Suprapubic skin (tissue), 4 donors: Measurements from ENCODE around the gene GXYLT2. TPM values are rescaled to one million over a fixed set of nuclear protein-coding genes. Genes with fewer than 3 reads are reported as not detected.

ENCODE experiments used
- DNase-seq, 2 donors: peaks; one replicate each; pipeline ENCODE4 v3.0.0-alpha.2; 2019; ENCODE audit warnings: low spot score in 2 of 2
- H3K27ac ChIP-seq: fragments of 200-600 bp; sonication (generic); one replicate; pipeline ENCODE4 v1.5.1; 2019
- H3K27me3 ChIP-seq: fragments of 200-600 bp; sonication (generic); one replicate; pipeline ENCODE4 v1.5.1; 2019
- H3K36me3 ChIP-seq: fragments of 200-600 bp; sonication (generic); one replicate; pipeline ENCODE4 v1.5.1; 2019
- H3K4me1 ChIP-seq: fragments of 200-600 bp; sonication (generic); one replicate; pipeline ENCODE4 v1.5.1; 2019
- H3K4me3 ChIP-seq: fragments of 200-600 bp; sonication (generic); one replicate; pipeline ENCODE4 v1.5.1; 2019; ENCODE audit warnings: mild to moderate bottlenecking
- H3K9me3 ChIP-seq: fragments of 200-600 bp; sonication (generic); one replicate; pipeline ENCODE4 v1.5.1; 2019
- CTCF ChIP-seq, 2 donors: fragments of 200-600 bp in 1 of 2; fragments of 450-650 bp in 1 of 2; sonication (generic) in 1 of 2; IDR thresholded peaks; one replicate each; pipeline ENCODE4 v1.5.1; 2016 to 2019; ENCODE audit warnings: antibody characterized with exemption in 2 of 2, mild to moderate bottlenecking in 1 of 2, moderate library complexity in 1 of 2
- EP300 ChIP-seq: sonication (generic); formaldehyde crosslinking; IDR thresholded peaks from one replicate; pipeline ENCODE4 v1.6.1; 2017; ENCODE audit warnings: antibody characterized with exemption
- POLR2A ChIP-seq, 2 donors: fragments of 450-650 bp; IDR thresholded peaks; one replicate each; pipeline ENCODE4 v1.6.1; 2017; ENCODE audit warnings: antibody characterized with exemption in 2 of 2, mild to moderate bottlenecking in 2 of 2, moderate library complexity in 2 of 2
- POLR2AphosphoS5 ChIP-seq, 3 donors: sonication (generic); formaldehyde crosslinking; IDR thresholded peaks; one replicate each; pipeline ENCODE4 v1.6.1; 2017; ENCODE audit warnings: antibody characterized with exemption in 3 of 3
- WGBS: methylation state at CpG from one replicate; pipeline ENCODE4 v1.1.5; 2018; 5-methylcytosine and 5-hydroxymethylcytosine counted together
- total RNA-seq, 4 donors: library from RNA; depleted of rRNA; stranded (reverse); fragments of >200 nt; gene quantifications; one replicate each; pipeline ENCODE4 v1.1.0, GENCODE V29; 2016

Gene GXYLT2
- total RNA-seq, 4 donors from 2014 or later = 0.72 to 18.6 (median 2.1) TPM

- Histone ChIP-seq H3K4me1 (peaks cover 5% of the 10 kb centered on the region), H3K9me3 (no peaks in the 10 kb centered on the region), H3K4me3 (no peak overlapping the region), H3K27ac (no peak overlapping the region), H3K36me3 (no peaks in the 10 kb centered on the region), H3K27me3 (no peaks in the 10 kb centered on the region)
- no peak for TF ChIP-seq EP300
- TF ChIP-seq POLR2AphosphoS5 (IDR thresholded peaks at IDR 0.05) = no peak
- no peak for TF ChIP-seq CTCF (IDR thresholded peaks at IDR 0.05)
- no peak for TF ChIP-seq POLR2A (IDR thresholded peaks at IDR 0.05)
- 83% methylated on average over 4 of the region's 4 CpGs for WGBS
- DNase-seq = no peak
These were observed 73.9 kb downstream of the GXYLT2 start for GRCh38 chr3:72961752-72962151.

GRCh38 chr3:72962317-72962716, 74.5 kb downstream of the GXYLT2 start:
- Histone ChIP-seq H3K9me3 (no peaks in the 10 kb centered on the region), H3K36me3 (no peaks in the 10 kb centered on the region)
- no peak for DNase-seq

GRCh38 chr3:72964633-72965032, 76.8 kb downstream of the GXYLT2 start:
- H3K27ac ChIP-seq = no peak overlapping the region
- no peaks in the 10 kb centered on the region for H3K27me3 ChIP-seq
- H3K9me3 ChIP-seq = no peaks in the 10 kb centered on the region
- TF ChIP-seq EP300 (no peak), POLR2A (IDR thresholded peaks at IDR 0.05) (no peak), POLR2AphosphoS5 (IDR thresholded peaks at IDR 0.05) (no peak), CTCF (IDR thresholded peaks at IDR 0.05) (no peak)
- peaks cover 5% of the 10 kb centered on the region for H3K4me1 ChIP-seq
- H3K36me3 ChIP-seq = no peaks in the 10 kb centered on the region
- DNase-seq = no peak
- no peak overlapping the region for H3K4me3 ChIP-seq

More at GRCh38 chr3:72962317-72962716, 74.5 kb downstream of the GXYLT2 start:
- H3K4me1 ChIP-seq = peaks cover 5% of the 10 kb centered on the region
- H3K27me3 ChIP-seq = no peaks in the 10 kb centered on the region
- no peak overlapping the region for H3K27ac ChIP-seq
- H3K4me3 ChIP-seq = no peak overlapping the region
- TF ChIP-seq CTCF (IDR thresholded peaks at IDR 0.05) = no peak
- TF ChIP-seq POLR2A (IDR thresholded peaks at IDR 0.05) = no peak
- no peak for TF ChIP-seq POLR2AphosphoS5 (IDR thresholded peaks at IDR 0.05)
- no peak for TF ChIP-seq EP300

GRCh38 chr3:72968266-72968664, 80.4 kb downstream of the GXYLT2 start:
- DNase-seq = no peak

GRCh38 chr3:72969766-72970165, 81.9 kb downstream of the GXYLT2 start:
- no peak overlapping the region for H3K27ac ChIP-seq
- H3K9me3 ChIP-seq = no peaks in the 10 kb centered on the region
- H3K4me3 ChIP-seq = no peak overlapping the region
- 87% methylated on average over 3 of the region's 3 CpGs for WGBS
- H3K4me1 ChIP-seq = no peaks in the 10 kb centered on the region
- TF ChIP-seq POLR2AphosphoS5 (IDR thresholded peaks at IDR 0.05) = no peak
- H3K27me3 ChIP-seq = no peaks in the 10 kb centered on the region
- DNase-seq = no peak
- H3K36me3 ChIP-seq = no peaks in the 10 kb centered on the region

More at GRCh38 chr3:72968266-72968664, 80.4 kb downstream of the GXYLT2 start:
- no peaks in the 10 kb centered on the region for H3K27me3 ChIP-seq
- no peaks in the 10 kb centered on the region for H3K4me1 ChIP-seq
- TF ChIP-seq CTCF (IDR thresholded peaks at IDR 0.05) (no peak), POLR2A (IDR thresholded peaks at IDR 0.05) (no peak), POLR2AphosphoS5 (IDR thresholded peaks at IDR 0.05) (no peak), EP300 (no peak)
- no peak overlapping the region for H3K27ac ChIP-seq
- WGBS = 79% methylated on average over 1 of the region's 1 CpG
- H3K36me3 ChIP-seq = no peaks in the 10 kb centered on the region
- no peaks in the 10 kb centered on the region for H3K9me3 ChIP-seq
- no peak overlapping the region for H3K4me3 ChIP-seq

- Histone ChIP-seq H3K9me3 (no peaks in the 10 kb centered on the region), H3K4me3 (no peak overlapping the region), H3K4me1 (no peaks in the 10 kb centered on the region), H3K36me3 (no peaks in the 10 kb centered on the region), H3K27me3 (no peaks in the 10 kb centered on the region), H3K27ac (no peak overlapping the region)
- DNase-seq = no peak
- WGBS = 97% methylated on average over 2 of the region's 2 CpGs
- TF ChIP-seq EP300 (no peak), POLR2AphosphoS5 (IDR thresholded peaks at IDR 0.05) (no peak), POLR2A (IDR thresholded peaks at IDR 0.05) (no peak), CTCF (IDR thresholded peaks at IDR 0.05) (no peak)
These were observed 83.1 kb downstream of the GXYLT2 start for GRCh38 chr3:72970942-72971341.
